GM18519 (cell line): Measurements from ENCODE around the gene RBM4.

ENCODE experiments used
- ATAC-seq: cut with Tn5 transposase; IDR thresholded peaks from one replicate; pipeline ENCODE4 v1.9.1; 2021; ENCODE audit warnings: mild to moderate bottlenecking, moderate library complexity; ENCODE audit not compliant: unreplicated experiment, low FRiP score

RBM4 gene

GRCh38 chr11:66649903-66650302 is 11.4 kb downstream of the RBM4 start:
- ATAC-seq = no peak

- ATAC-seq = no peak
These were observed 12.5 kb downstream of the RBM4 start for GRCh38 chr11:66651016-66651415.

- ATAC-seq = no peak
These were observed 14.1 kb downstream of the RBM4 start for GRCh38 chr11:66652651-66653050.

GRCh38 chr11:66653123-66653522 is 14.6 kb downstream of the RBM4 start:
- ATAC-seq = no peak

GRCh38 chr11:66659763-66660162 is 21.3 kb downstream of the RBM4 start:
- no peak for ATAC-seq

GRCh38 chr11:66663741-66664296 is 25.3 kb downstream of the RBM4 start:
- no peak for ATAC-seq

- ATAC-seq = no peak
These were observed 26.9 kb downstream of the RBM4 start for GRCh38 chr11:66665369-66665768.

- no peak for ATAC-seq
These were observed 32.3 kb downstream of the RBM4 start for GRCh38 chr11:66670816-66671215.

- ATAC-seq = no peak
These were observed 36.6 kb downstream of the RBM4 start for GRCh38 chr11:66674964-66675602.

- no peak for ATAC-seq
These were observed 37.9 kb downstream of the RBM4 start for GRCh38 chr11:66676282-66676919.

- ATAC-seq = no peak
These were observed 38.6 kb downstream of the RBM4 start for GRCh38 chr11:66676931-66677598.

- peak; percentile 65 for ATAC-seq
These were observed 39.3 kb downstream of the RBM4 start, which contains the start of gene RBM4B for GRCh38 chr11:66677599-66678375. RBM4B (minus strand) TSS chr11:66677887; CDS start chr11:66677079, 808 bp downstream.

- ATAC-seq = no peak
These were observed 42.6 kb downstream of the RBM4 start for GRCh38 chr11:66680966-66681645.

- ATAC-seq = no peak
These were observed 45.4 kb downstream of the RBM4 start for GRCh38 chr11:66683877-66684276.

GRCh38 chr11:66684635-66685034 is 46.1 kb downstream of the RBM4 start:
- ATAC-seq = no peak

- no peak for ATAC-seq
These were observed 47.0 kb downstream of the RBM4 start for GRCh38 chr11:66685276-66686099.

- ATAC-seq = no peak
These were observed 47.7 kb downstream of the RBM4 start for GRCh38 chr11:66686100-66686785.

- ATAC-seq = no peak
These were observed 48.6 kb downstream of the RBM4 start for GRCh38 chr11:66686801-66687750.
